Gastrocnemius medialis (tissue), 4 donors: ENCODE measurements around the gene DDT. TPM values are rescaled to one million over a fixed set of nuclear protein-coding genes. Genes with fewer than 3 reads are reported as not detected.

ENCODE experiments used
- ATAC-seq, 2 donors: fragments of 150-250 bp; one replicate each; pipeline ENCODE4 v1.9.1; 2016
- DNase-seq, 2 donors: peaks; one replicate each; pipeline ENCODE4 v3.0.0-alpha.2; 2019
- H3K27ac ChIP-seq, 4 donors: fragments of 200-600 bp; sonication (generic); 1 replicate in 1 of 4; 2 replicates in 3 of 4; pipeline ENCODE4 v1.5.1; 2016 to 2018; ENCODE audit warnings: mild to moderate bottlenecking in 2 of 4, moderate library complexity in 1 of 4
- H3K27me3 ChIP-seq, 3 donors: fragments of 200-600 bp; sonication (generic) in 2 of 3; 1 replicate in 1 of 3; 2 replicates in 2 of 3; pipeline versions ENCODE4 v1.5.1 to v1.6.0; 2016 to 2019; ENCODE audit warnings: mild to moderate bottlenecking in 1 of 3, moderate library complexity in 1 of 3
- H3K36me3 ChIP-seq, 2 donors: fragments of 200-600 bp; sonication (generic) in 1 of 2; one replicate each; pipeline ENCODE4 v1.5.1; 2017 to 2018
- H3K4me1 ChIP-seq, 2 donors: fragments of 200-600 bp; sonication (generic) in 1 of 2; one replicate each; pipeline ENCODE4 v1.5.1; 2016 to 2017; ENCODE audit warnings: mild to moderate bottlenecking in 2 of 2
- H3K4me3 ChIP-seq, 4 donors: fragments of 200-600 bp; sonication (generic) in 3 of 4; 1 replicate in 1 of 4; 2 replicates in 3 of 4; pipeline ENCODE4 v1.5.1; 2016 to 2019; ENCODE audit warnings: mild to moderate bottlenecking in 2 of 4
- H3K9me3 ChIP-seq, 3 donors: fragments of 200-600 bp; sonication (generic) in 2 of 3; 1 replicate in 1 of 3; 2 replicates in 2 of 3; pipeline ENCODE4 v1.5.1; 2016 to 2019
- CTCF ChIP-seq, 5 experiments: fragments of 450-650 bp in 3 of 5; fragments of 200-600 bp in 2 of 5; sonication (generic) in 2 of 5; IDR thresholded peaks in 4 of 5; conservative IDR thresholded peaks in 1 of 5; 1 replicate in 4 of 5; 2 replicates in 1 of 5; pipeline ENCODE4 v1.5.1; 2016 to 2019; ENCODE audit warnings: antibody characterized with exemption in 5 of 5, mild to moderate bottlenecking in 3 of 5, moderate library complexity in 3 of 5
- POLR2A ChIP-seq, 2 donors: fragments of 450-650 bp; IDR thresholded peaks; one replicate each; pipeline ENCODE4 v1.6.1; 2017; ENCODE audit warnings: antibody characterized with exemption in 2 of 2, mild to moderate bottlenecking in 2 of 2, moderate library complexity in 2 of 2
- in situ Hi-C, 4 donors: fragments of 200-750 bp; cut with MboI; loops; one replicate each; pipeline versions ENCODE4 v1.15.0 to v1.8.0; 2017; ENCODE audit warnings: low sequenced_read_pairs in 4 of 4
- intact Hi-C: fragments of 100-400 bp; cut with DNase I; formaldehyde crosslinking; loops from one replicate; pipeline ENCODE4 v1.15.1; 2023; ENCODE audit warnings: low total_unique reads
- total RNA-seq, 4 donors: library from RNA; depleted of rRNA; stranded (reverse); fragments of >200 nt; gene quantifications; one replicate each; pipeline versions ENCODE4 v1.1.0 to v1.2.3, GENCODE V29; 2016

DDT gene
- total RNA-seq, 4 donors from 2014 or later, result 98.1 to 134 (median 107) TPM

GRCh38 chr22:24010018-24010391 is 35.8 kb upstream of the DDT start:
- no peak for DNase-seq
- Histone ChIP-seq H3K4me1 (peaks cover 13 to 19% of the 10 kb centered on the region in 2 donors), H3K4me3 (no peak overlapping the region), H3K27ac (no peak overlapping the region), H3K27me3 (no peaks in the 10 kb centered on the region), H3K36me3 (no peaks in the 10 kb centered on the region), H3K9me3 (no peaks in the 10 kb centered on the region)
- ATAC-seq, result no peak
- in situ Hi-C loops (no loop called here), intact Hi-C loops (no loop called here)
- TF ChIP-seq POLR2A (IDR thresholded peaks at IDR 0.05) (no peak), CTCF (IDR thresholded peaks at IDR 0.05 in 4 of 5, conservative IDR thresholded peaks at IDR 0.05 in 1 of 5) (no peak)

- TF ChIP-seq CTCF (IDR thresholded peaks at IDR 0.05 in 4 of 5, conservative IDR thresholded peaks at IDR 0.05 in 1 of 5) (no peak), POLR2A (IDR thresholded peaks at IDR 0.05) (no peak)
- DNase-seq (no peak), ATAC-seq (no peak)
- Histone ChIP-seq H3K36me3 (no peaks in the 10 kb centered on the region), H3K4me3 (no peak overlapping the region), H3K27ac (no peak overlapping the region), H3K9me3 (no peaks in the 10 kb centered on the region), H3K27me3 (no peaks in the 10 kb centered on the region), H3K4me1 (peaks cover 13 to 19% of the 10 kb centered on the region in 2 donors)
- in situ Hi-C loops (loop anchor here in 1 of 4 donors (5.0 kb wide), 1 partner anchor 72 kb away; no protein-coding TSS in a partner anchor), intact Hi-C loops (loop anchor here (5.0 kb wide), 1 partner anchor 72 kb away; no protein-coding TSS in a partner anchor)
Observed at GRCh38 chr22:24009227-24010017, 35.2 kb upstream of the DDT start.

GRCh38 chr22:24008381-24009226 is 34.4 kb upstream of the DDT start:
- H3K4me1 ChIP-seq, result peaks cover 13 to 19% of the 10 kb centered on the region in 2 donors
- no peaks in the 10 kb centered on the region for H3K36me3 ChIP-seq
- no peaks in the 10 kb centered on the region for H3K9me3 ChIP-seq
- no peaks in the 10 kb centered on the region for H3K27me3 ChIP-seq
- no peak for DNase-seq
- H3K27ac ChIP-seq, result no peak overlapping the region
- no peak overlapping the region for H3K4me3 ChIP-seq
- in situ Hi-C loops (loop anchor here in 1 of 4 donors (5.0 kb wide), 1 partner anchor 71 kb away; no protein-coding TSS in a partner anchor), intact Hi-C loops (loop anchor here (5.0 kb wide), 1 partner anchor 71 kb away; no protein-coding TSS in a partner anchor)
- no peak for ATAC-seq
- TF ChIP-seq CTCF (IDR thresholded peaks at IDR 0.05 in 4 of 5, conservative IDR thresholded peaks at IDR 0.05 in 1 of 5) (no peak), POLR2A (IDR thresholded peaks at IDR 0.05) (no peak)

- no peaks in the 10 kb centered on the region for H3K27me3 ChIP-seq
- DNase-seq, result no peak
- H3K27ac ChIP-seq, result no peak overlapping the region
- in situ Hi-C loops (loop anchor here in 1 of 4 donors (5.0 kb wide), 1 partner anchor 71 kb away; no protein-coding TSS in a partner anchor), intact Hi-C loops (loop anchor here (5.0 kb wide), 1 partner anchor 71 kb away; no protein-coding TSS in a partner anchor)
- H3K36me3 ChIP-seq, result no peaks in the 10 kb centered on the region
- H3K4me3 ChIP-seq, result no peak overlapping the region
- no peak for ATAC-seq
- no peak for TF ChIP-seq POLR2A (IDR thresholded peaks at IDR 0.05)
- no peak for TF ChIP-seq CTCF (IDR thresholded peaks at IDR 0.05 in 4 of 5, conservative IDR thresholded peaks at IDR 0.05 in 1 of 5)
- peaks cover 13 to 19% of the 10 kb centered on the region in 2 donors for H3K4me1 ChIP-seq
- H3K9me3 ChIP-seq, result no peaks in the 10 kb centered on the region
Observed at GRCh38 chr22:24008022-24008283, 33.7 kb upstream of the DDT start.
